ENCODE measurements around the gene TMEM163.

TMEM163 gene

DNA sequence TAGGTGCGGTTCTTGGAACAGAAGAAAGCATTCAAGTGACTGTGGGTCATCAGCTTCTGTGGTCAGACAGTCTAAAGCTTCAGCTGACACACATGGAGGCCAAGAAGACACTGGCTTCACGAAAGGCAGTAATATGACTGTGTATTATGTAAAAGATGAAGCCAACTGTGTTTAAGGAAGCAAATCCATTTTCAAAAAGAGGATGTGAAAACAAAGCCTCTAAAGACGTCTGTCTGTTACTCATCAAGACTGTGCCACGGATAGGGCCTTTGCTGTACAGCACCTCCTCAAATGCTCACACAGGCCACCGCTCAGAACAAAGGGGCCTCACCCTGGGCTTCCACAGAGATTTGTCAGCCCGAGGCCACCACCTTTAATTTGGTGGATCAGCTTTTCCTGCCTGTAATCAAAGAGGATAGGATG lies 21.1 kb upstream of the TMEM163 start:
- peak in 1 of 2 donors; percentile 42 for DNase-seq
- intact Hi-C loops (cut with DNase I; ENCODE audit: low total_unique reads), result no loop called here
- Histone ChIP-seq H3K27me3 (no peaks in the 10 kb centered on the region), H3K27ac (no peak overlapping the region), H3K4me1 (no peaks in the 10 kb centered on the region), H3K9me3 (no peaks in the 10 kb centered on the region), H3K36me3 (no peaks in the 10 kb centered on the region), H3K4me3 (no peak overlapping the region)
- TF ChIP-seq CTCF (IDR thresholded peaks at IDR 0.05), result no peak

DNA sequence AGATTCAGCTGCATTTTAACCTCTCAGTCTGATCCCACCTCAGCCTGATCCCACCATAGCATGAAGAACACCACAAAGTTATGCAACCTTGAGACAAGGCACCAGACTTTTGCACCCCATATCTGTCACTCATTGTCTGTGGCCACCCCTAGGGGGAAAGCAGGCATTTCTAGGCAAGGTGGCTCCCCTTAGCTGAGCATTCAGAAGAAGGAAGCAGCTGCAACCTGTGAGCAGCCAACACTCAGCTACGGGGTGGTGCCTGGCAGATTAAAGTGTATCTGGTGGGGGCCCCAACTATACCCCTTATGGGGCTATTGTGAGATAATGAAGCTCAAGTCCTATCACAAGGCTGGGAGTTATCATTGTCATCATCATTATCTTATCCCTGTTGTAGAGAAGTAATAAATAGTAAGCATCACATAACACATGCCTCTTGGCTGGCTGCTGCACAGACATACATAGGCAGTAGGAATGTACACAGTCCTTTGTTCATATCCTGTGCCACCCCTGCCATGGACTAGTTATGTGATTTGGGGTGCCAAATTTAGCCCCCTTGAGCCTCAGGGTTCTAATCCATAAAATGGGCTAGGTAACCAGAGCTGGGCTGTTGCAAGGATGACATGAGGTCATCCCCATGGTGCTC lies 20.6 kb upstream of the TMEM163 start:
- Histone ChIP-seq H3K27ac (no peak overlapping the region), H3K4me3 (no peak overlapping the region), H3K4me1 (no peaks in the 10 kb centered on the region), H3K27me3 (no peaks in the 10 kb centered on the region), H3K36me3 (no peaks in the 10 kb centered on the region), H3K9me3 (peaks cover 0 to 3% (median 0%) of the 10 kb centered on the region in 3 donors)
- no peak for DNase-seq
- intact Hi-C loops (cut with DNase I; ENCODE audit: low total_unique reads), result no loop called here
- no peak for TF ChIP-seq CTCF (IDR thresholded peaks at IDR 0.05)

DNA sequence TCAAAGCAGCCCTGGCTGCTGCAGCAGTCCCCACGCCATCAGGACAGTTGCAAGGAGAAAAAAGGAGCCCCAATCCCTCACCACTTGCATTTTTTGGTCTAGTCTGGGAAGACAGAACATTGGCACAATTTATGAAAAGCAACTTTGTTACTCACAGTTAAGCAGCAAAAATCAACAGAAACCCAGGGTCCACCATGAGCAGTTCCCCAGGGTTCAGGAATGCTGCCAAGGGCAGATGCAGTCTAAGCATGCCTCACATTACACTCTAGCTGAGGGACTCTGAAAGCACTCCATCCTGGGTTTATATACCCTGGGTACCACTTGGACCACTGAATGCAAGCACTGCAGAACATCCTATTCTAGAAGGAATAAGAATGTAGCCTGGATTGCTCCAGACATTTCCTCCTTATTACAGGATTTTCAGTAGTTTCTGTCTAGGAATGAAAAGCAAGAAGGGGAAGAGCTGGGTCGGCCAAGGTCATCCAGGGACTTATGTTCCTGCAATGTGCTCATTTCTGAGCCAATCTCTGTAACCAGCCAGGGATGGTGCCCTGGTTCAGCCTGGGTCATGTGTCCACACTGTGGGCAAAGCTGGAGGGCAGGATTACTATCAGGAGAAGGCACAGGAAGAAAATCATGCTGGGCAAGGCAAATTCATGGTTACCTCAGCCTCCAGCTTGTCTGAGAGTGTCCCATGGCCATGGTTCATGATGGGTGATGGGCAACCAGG lies 19.5 kb upstream of the TMEM163 start:
- TF ChIP-seq CTCF (IDR thresholded peaks at IDR 0.05), result no peak
- Histone ChIP-seq H3K9me3 (peaks cover 0 to 3% (median 0%) of the 10 kb centered on the region in 3 donors), H3K4me1 (no peaks in the 10 kb centered on the region), H3K4me3 (no peak overlapping the region), H3K27me3 (no peaks in the 10 kb centered on the region), H3K27ac (no peak overlapping the region), H3K36me3 (no peaks in the 10 kb centered on the region)
- DNase-seq, result no peak
- intact Hi-C loops (cut with DNase I; ENCODE audit: low total_unique reads), result no loop called here

- H3K9me3 ChIP-seq, result peaks cover 0 to 3% (median 0%) of the 10 kb centered on the region in 3 donors
- intact Hi-C loops (cut with DNase I; ENCODE audit: low total_unique reads), result no loop called here
- H3K36me3 ChIP-seq, result no peaks in the 10 kb centered on the region
- H3K27me3 ChIP-seq, result no peaks in the 10 kb centered on the region
- DNase-seq, result no peak
- no peak overlapping the region for H3K27ac ChIP-seq
- no peaks in the 10 kb centered on the region for H3K4me1 ChIP-seq
- no peak for TF ChIP-seq CTCF (IDR thresholded peaks at IDR 0.05)
- H3K4me3 ChIP-seq, result no peak overlapping the region
These were observed 18.9 kb upstream of the TMEM163 start for GRCh38 chr2:134737671-134738070.

- no peak for TF ChIP-seq CTCF (IDR thresholded peaks at IDR 0.05)
- intact Hi-C loops (cut with DNase I; ENCODE audit: low total_unique reads), result no loop called here
- DNase-seq, result no peak
- Histone ChIP-seq H3K27me3 (no peaks in the 10 kb centered on the region), H3K9me3 (peaks cover 0 to 3% (median 0%) of the 10 kb centered on the region in 3 donors), H3K4me3 (no peak overlapping the region), H3K36me3 (no peaks in the 10 kb centered on the region), H3K4me1 (no peaks in the 10 kb centered on the region), H3K27ac (no peak overlapping the region)
These were observed 17.5 kb upstream of the TMEM163 start for GRCh38 chr2:134736167-134736880.
